GM12875 (cell line): ENCODE measurements around the gene PTEN.

ENCODE experiments used
- H3K4me3 ChIP-seq: one replicate; pipeline ENCODE4 v1.5.1; 2011; ENCODE audit warnings: low read depth, low read length, control low read depth
- CTCF ChIP-seq: IDR thresholded peaks from 2 replicates; pipeline ENCODE4 v1.5.1; 2011; ENCODE audit warnings: low read depth, mild to moderate bottlenecking, control low read depth, inconsistent platforms, low read length, moderate library complexity, borderline replicate concordance; ENCODE audit not compliant: insufficient read depth

PTEN gene

DNA sequence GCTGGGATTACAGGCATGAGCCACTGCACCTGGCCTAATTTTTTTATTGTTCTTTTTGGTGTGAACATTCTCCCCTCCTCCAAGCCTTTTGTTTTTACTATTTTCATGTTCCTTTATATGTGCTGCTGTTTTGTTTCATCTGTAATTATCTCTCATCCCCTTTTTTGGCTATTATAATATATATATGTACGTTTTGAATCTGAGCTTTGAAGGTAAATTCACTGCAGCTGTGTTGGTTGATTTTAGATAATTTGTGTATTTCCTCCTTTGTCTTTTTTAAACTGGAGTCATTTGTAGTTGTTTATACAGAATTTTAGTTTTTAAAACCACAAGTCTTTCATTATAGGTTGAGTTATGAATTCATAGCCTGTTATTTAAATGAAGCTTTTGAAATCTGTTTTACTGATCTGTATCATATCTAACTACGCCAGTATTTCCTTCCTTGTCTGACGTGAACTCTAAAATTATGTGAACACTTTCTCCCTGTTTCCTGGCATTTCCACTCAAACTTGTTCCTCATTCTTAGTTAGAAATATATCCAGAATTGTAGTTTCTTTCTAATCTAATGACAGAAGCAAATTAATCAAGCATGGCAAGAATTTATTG is 54.9 kb downstream of the PTEN start:
- H3K4me3 ChIP-seq = no peak overlapping the region
- no peak for TF ChIP-seq CTCF

GRCh38 chr10:87920538-87920937 is 57.1 kb downstream of the PTEN start:
- no peak for TF ChIP-seq CTCF
- no peak overlapping the region for H3K4me3 ChIP-seq

DNA sequence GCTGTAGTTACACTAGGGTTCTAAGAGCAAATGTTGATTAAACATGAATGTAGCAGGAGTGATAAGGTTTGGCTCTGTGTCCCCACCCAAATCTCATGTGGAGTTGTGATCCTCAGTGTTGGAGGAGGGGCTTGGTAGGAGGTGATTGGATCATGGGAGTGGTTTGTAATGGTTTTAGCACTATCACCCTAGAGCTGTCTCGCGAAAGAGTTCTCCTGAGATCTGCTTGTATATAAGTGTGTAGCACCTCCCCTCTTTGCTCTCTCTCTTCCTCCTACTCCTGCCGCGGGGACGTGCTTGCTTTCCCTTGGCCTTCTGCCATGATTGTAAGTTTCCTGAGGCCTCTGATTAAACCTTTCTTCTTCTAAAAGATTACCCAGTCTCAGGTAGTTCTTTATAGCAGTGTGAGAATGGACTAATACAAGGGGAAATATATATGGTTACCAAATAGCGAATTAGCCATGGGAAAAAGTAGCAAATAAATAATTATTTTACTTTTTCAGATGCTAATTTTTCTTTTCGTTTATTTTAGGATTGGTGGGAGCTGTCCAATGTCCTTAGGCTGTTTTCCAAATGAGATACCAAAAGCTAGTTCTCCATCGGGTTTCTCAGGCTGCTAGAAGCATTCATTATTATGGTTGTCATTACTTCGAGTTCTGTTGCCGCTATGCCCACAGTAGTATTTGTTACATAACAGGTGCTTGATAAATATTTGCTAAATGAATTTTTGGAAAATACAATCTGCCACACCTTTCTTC is 58.7 kb downstream of the PTEN start:
- no peak for TF ChIP-seq CTCF

DNA sequence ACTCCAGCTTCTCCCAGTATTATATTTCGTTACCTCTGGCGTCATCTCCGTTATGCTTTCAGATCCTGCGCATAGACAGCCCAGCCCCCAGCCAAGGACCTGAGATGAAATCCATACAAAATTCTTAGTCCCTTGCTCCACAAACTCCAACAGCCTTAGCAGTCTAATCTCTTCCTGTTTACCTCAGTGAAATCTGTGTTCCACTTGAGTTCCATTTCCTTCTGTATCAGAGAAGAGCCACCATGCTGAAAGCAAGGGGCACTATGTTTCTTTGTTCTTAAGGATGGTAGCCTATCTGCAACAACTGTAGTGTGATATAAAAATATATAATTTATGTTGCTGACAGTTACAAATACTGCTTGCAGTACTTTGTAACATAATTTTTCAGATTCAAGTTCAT is 59.8 kb downstream of the PTEN start:
- TF ChIP-seq CTCF = no peak
- no peak overlapping the region for H3K4me3 ChIP-seq

More for the DNA sequence above, 58.7 kb downstream of the PTEN start:
- H3K4me3 ChIP-seq = no peak overlapping the region

DNA sequence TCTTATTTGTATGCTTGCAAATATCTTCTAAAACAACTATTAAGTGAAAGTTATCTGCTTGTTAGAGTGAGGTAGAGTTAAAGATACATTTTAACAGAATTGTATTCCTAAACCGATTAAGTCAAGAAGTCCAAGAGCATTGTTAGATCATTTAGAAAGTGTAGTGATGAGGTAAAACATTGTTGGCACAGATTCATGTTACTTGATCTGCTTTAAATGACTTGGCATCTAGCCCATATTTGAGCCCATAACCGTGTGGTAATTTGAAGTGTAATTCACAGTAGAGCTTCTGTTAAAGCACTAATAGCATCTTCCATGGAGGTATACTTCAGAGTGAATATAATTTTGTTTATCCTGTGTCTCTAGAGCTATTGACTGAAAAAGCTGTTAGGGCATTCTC is 62.1 kb downstream of the PTEN start:
- TF ChIP-seq CTCF = no peak
- H3K4me3 ChIP-seq = no peak overlapping the region

DNA sequence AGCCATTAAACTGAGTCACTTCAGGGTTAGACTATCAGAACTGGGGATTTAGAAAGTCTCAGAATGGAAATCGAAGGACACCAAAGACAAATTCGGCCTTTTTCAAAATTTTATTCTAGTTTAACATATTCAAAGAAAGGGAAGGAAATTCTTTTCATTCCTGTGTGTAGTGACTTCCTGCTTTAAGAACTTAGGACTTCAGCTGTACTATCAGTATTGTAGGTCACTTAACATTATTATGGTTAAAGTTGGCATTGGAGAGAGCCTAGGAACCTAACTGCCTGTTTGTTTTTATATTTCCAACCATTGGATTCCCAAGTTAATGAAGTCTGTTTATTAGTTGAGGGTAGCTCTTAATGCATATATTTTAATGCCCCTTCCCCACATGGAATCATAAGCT is 63.7 kb downstream of the PTEN start:
- H3K4me3 ChIP-seq = no peak overlapping the region
- TF ChIP-seq CTCF = no peak

GRCh38 chr10:87928996-87929395 is 65.6 kb downstream of the PTEN start:
- no peak for TF ChIP-seq CTCF
- no peak overlapping the region for H3K4me3 ChIP-seq
